HCT116 (cell line): Measurements from ENCODE around the gene TAS2R39. TPM values are rescaled to one million over a fixed set of nuclear protein-coding genes. Genes with fewer than 3 reads are reported as not detected.

ENCODE experiments used
- ATAC-seq: fragments of 200-7000 bp; cut with Tn5 transposase; 2 replicates; pipeline ENCODE4 v1.9.1; 2020; ENCODE audit warnings: mild to moderate bottlenecking, moderate library complexity
- BruUV-seq: library from RNA; stranded (reverse); fragments of 400-500 nt; replicated peaks from 2 replicates; lab custom pipeline; 2021; lab: Mats Ljungman, UMichigan
- CTCF ChIA-PET: fragments of 300-600 bp; sonication (Branson Sonifier 250); formaldehyde crosslinking; loops from one replicate; lab custom pipeline; 2021; ENCODE audit warnings: antibody characterized with exemption; lab: Charles Lee
- POLR2A ChIA-PET: fragments of 300-600, 350-600 bp; sonication (Branson Sonifier 250); formaldehyde crosslinking; loops from one replicate; lab custom pipeline; 2021; ENCODE audit warnings: antibody characterized with exemption; lab: Charles Lee
- RAD21 ChIA-PET, 2 experiments: fragments of 300-600 bp; sonication (Branson Sonifier 250); formaldehyde crosslinking; loops; one replicate each; lab custom pipeline; 2023; ENCODE audit warnings: low total read pairs in 2 of 2; ENCODE audit not compliant: uncharacterized antibody in 2 of 2, unreplicated experiment in 2 of 2, low non-redundant PET in 1 of 2; lab: Charles Lee
- DNase-seq: peaks from one replicate; pipeline ENCODE4 v3.0.0-alpha.2; 2010; ENCODE audit warnings: low read depth, low spot score
- H2AFZ ChIP-seq: fragments of 200-600 bp; shearing (Covaris generic), sonication (generic); 2 replicates; pipeline ENCODE4 v1.6.1; 2017; ENCODE audit warnings: low read depth, mixed run types, mixed read lengths, antibody characterized with exemption, low read length; ENCODE audit not compliant: poor library complexity, severe bottlenecking
- H3K27ac ChIP-seq: 2 replicates; pipeline ENCODE4 v1.5.1; 2012; ENCODE audit warnings: low read depth, low read length
- H3K27me3 ChIP-seq: fragments of 200-600 bp; sonication (generic); 2 replicates; pipeline ENCODE4 v1.6.1; 2016; ENCODE audit warnings: mixed run types, low read length, mixed read lengths; ENCODE audit not compliant: insufficient read depth
- H3K36me3 ChIP-seq, 2 experiments: fragments of 200-500 bp in 1 of 2; fragments of 200-600 bp in 1 of 2; sonication (Bioruptor generic) in 1 of 2; sonication (generic) in 1 of 2; 2 replicates each; pipeline versions ENCODE4 v1.5.1 to v1.6.1; 2014 to 2016; ENCODE audit warnings: low read length in 2 of 2, inconsistent platforms in 1 of 2, mixed read lengths in 1 of 2, mixed run types in 1 of 2; ENCODE audit not compliant: insufficient read depth in 2 of 2, control insufficient read depth in 1 of 2
- H3K4me1 ChIP-seq, 2 experiments: fragments of 200-600 bp in 1 of 2; sonication (generic) in 1 of 2; 2 replicates each; pipeline versions ENCODE4 v1.5.1 to v1.6.1; 2012 to 2017; ENCODE audit warnings: low read length in 2 of 2, inconsistent platforms in 1 of 2, mild to moderate bottlenecking in 1 of 2, mixed read lengths in 1 of 2, mixed run types in 1 of 2, moderate library complexity in 1 of 2; ENCODE audit not compliant: insufficient read depth in 2 of 2, control insufficient read depth in 1 of 2
- H3K4me2 ChIP-seq: fragments of 200-600 bp; sonication (generic); 2 replicates; pipeline ENCODE4 v1.6.1; 2017; ENCODE audit warnings: mixed run types, low read length, mixed read lengths
- H3K4me3 ChIP-seq, 2 experiments: fragments of 200-600 bp in 1 of 2; sonication (generic) in 1 of 2; replicated peaks in 1 of 2; 2 replicates each; pipeline ENCODE4 v1.5.1; 2011 to 2016; ENCODE audit warnings: low read length in 2 of 2, control low read depth in 1 of 2, low read depth in 1 of 2, mild to moderate bottlenecking in 1 of 2, mixed read lengths in 1 of 2, mixed run types in 1 of 2
- H3K79me2 ChIP-seq: fragments of 200-600 bp; sonication (generic); 2 replicates; pipeline ENCODE4 v1.6.1; 2017; ENCODE audit warnings: mild to moderate bottlenecking, mixed run types, low read length, moderate library complexity, mixed read lengths; ENCODE audit not compliant: insufficient read depth
- H3K9ac ChIP-seq: fragments of 200-600 bp; sonication (generic); 2 replicates; pipeline ENCODE4 v1.6.1; 2016; ENCODE audit warnings: low read length, mixed read lengths
- H3K9me2 ChIP-seq: fragments of 200-600 bp; sonication (generic), shearing (Covaris generic); 2 replicates; pipeline ENCODE4 v1.6.1; 2017; ENCODE audit warnings: mixed run types, mild to moderate bottlenecking, moderate library complexity; ENCODE audit not compliant: insufficient read depth
- H3K9me3 ChIP-seq, 2 experiments: fragments of 200-500 bp in 1 of 2; fragments of 200-600 bp in 1 of 2; sonication (Bioruptor generic) in 1 of 2; sonication (generic) in 1 of 2; 2 replicates each; pipeline ENCODE4 v1.6.1; 2014 to 2017; ENCODE audit warnings: low read length in 2 of 2, mixed read lengths in 2 of 2, inconsistent platforms in 1 of 2, low read depth in 1 of 2, mild to moderate bottlenecking in 1 of 2, mixed run types in 1 of 2, moderate library complexity in 1 of 2; ENCODE audit not compliant: control insufficient read depth in 1 of 2, insufficient read depth in 1 of 2
- H4K20me1 ChIP-seq: fragments of 200-600 bp; sonication (generic), shearing (Covaris generic); 2 replicates; pipeline ENCODE4 v1.6.1; 2017; ENCODE audit warnings: mixed run types, mild to moderate bottlenecking, moderate library complexity; ENCODE audit not compliant: insufficient read depth
- ATF3 ChIP-seq: IDR thresholded peaks from 2 replicates; pipeline ENCODE4 v1.6.1; 2012
- CBX3 ChIP-seq: IDR thresholded peaks from 2 replicates; pipeline ENCODE4 v1.6.1; 2012; ENCODE audit warnings: low read depth
- EZH2 ChIP-seq: fragments of 200-600 bp; sonication (generic); IDR thresholded peaks from 2 replicates; pipeline ENCODE4 v1.6.1; 2017; ENCODE audit warnings: antibody characterized with exemption, mixed run types
- EZH2phosphoT487 ChIP-seq: fragments of 200-600 bp; IDR thresholded peaks from 2 replicates; pipeline ENCODE4 v1.6.1; 2018; ENCODE audit warnings: antibody characterized with exemption, borderline replicate concordance
- FOSL1 ChIP-seq: IDR thresholded peaks from 2 replicates; pipeline ENCODE4 v1.6.1; 2012; ENCODE audit warnings: low read depth
- JUND ChIP-seq: IDR thresholded peaks from 2 replicates; pipeline ENCODE4 v1.6.1; 2012
- POLR2A ChIP-seq: IDR thresholded peaks from 2 replicates; pipeline ENCODE4 v1.7.0; 2011; ENCODE audit warnings: borderline replicate concordance; ENCODE audit not compliant: insufficient read depth, insufficient read length; ENCODE audit errors: extremely low read depth
- POLR2AphosphoS5 ChIP-seq: IDR thresholded peaks from 2 replicates; pipeline ENCODE4 v1.6.1; 2011; ENCODE audit warnings: mild to moderate bottlenecking, low read depth, low read length, moderate library complexity
- RAD21 ChIP-seq: IDR thresholded peaks from 2 replicates; pipeline ENCODE4 v1.6.1; 2012; ENCODE audit warnings: low read depth, mild to moderate bottlenecking
- REST ChIP-seq: IDR thresholded peaks from 2 replicates; pipeline ENCODE4 v1.6.1; 2012; ENCODE audit warnings: low read depth
- SP1 ChIP-seq: IDR thresholded peaks from 2 replicates; pipeline ENCODE4 v1.6.1; 2012; ENCODE audit warnings: low read depth
- YY1 ChIP-seq: IDR thresholded peaks from 2 replicates; pipeline ENCODE4 v1.6.1; 2011; ENCODE audit warnings: low read length, low read depth, moderate library complexity, mild to moderate bottlenecking; ENCODE audit not compliant: insufficient replicate concordance; ENCODE audit errors: extremely low read depth
- ZNF274 ChIP-seq: fragments of 200-500 bp; sonication (Bioruptor generic); IDR thresholded peaks from 2 replicates; pipeline ENCODE4 v1.6.1; 2014; ENCODE audit warnings: mild to moderate bottlenecking, low read depth, low read length, inconsistent platforms
- intact Hi-C: fragments of 100-400 bp; cut with micrococcal nuclease; formaldehyde crosslinking; loops from 2 replicates; pipeline ENCODE4 v1.10.0; 2022
- total RNA-seq: library from RNA; stranded (reverse); gene quantifications from one replicate; pipeline ENCODE4 v1.2.1, GENCODE V29; 2021; ENCODE audit not compliant: unreplicated experiment
- TF ChIP-seq, protein P1 (sequence below), 3 experiments: fragments of 200-600 bp in 1 of 3; sonication (generic) in 1 of 3; IDR thresholded peaks in 2 of 3; conservative IDR thresholded peaks in 1 of 3; 2 replicates each; pipeline ENCODE4 v1.5.1; 2012 to 2017; ENCODE audit warnings: low read depth in 2 of 3, low read length in 2 of 3, antibody characterized with exemption in 1 of 3, borderline replicate concordance in 1 of 3, control low read depth in 1 of 3, mild to moderate bottlenecking in 1 of 3, mixed read lengths in 1 of 3, mixed run types in 1 of 3, moderate library complexity in 1 of 3; ENCODE audit not compliant: insufficient read depth in 1 of 3

Gene TAS2R39
- total RNA-seq, 1 experiment from 2014 or later: not detected

DNA sequence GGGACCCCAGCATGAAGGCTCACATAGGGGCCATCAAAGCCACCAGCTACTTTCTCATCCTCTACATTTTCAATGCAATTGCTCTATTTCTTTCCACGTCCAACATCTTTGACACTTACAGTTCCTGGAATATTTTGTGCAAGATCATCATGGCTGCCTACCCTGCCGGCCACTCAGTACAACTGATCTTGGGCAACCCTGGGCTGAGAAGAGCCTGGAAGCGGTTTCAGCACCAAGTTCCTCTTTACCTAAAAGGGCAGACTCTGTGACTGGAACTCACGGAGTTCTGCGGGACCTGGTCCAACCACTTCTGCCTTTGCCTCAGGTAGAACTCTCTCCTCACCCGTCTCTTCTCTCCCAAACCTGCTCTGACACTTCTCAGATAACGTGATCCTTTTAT lies 39.6 kb downstream of the TAS2R39 start:
- Histone ChIP-seq H2AFZ (no peak overlapping the region), H3K9ac (no peak overlapping the region), H3K36me3 (no peaks in the 10 kb centered on the region), H4K20me1 (no peaks in the 10 kb centered on the region), H3K27ac (no peak overlapping the region), H3K4me3 (no peak overlapping the region), H3K9me2 (no peaks in the 10 kb centered on the region), H3K79me2 (no peaks in the 10 kb centered on the region), H3K27me3 (peaks cover 5% of the 10 kb centered on the region; the same call in 1 of the 2 replicates), H3K9me3 (no peaks in the 10 kb centered on the region), H3K4me1 (no peaks in the 10 kb centered on the region), H3K4me2 (no peak overlapping the region)
- ATAC-seq: no peak
- ChIA-PET RAD21 (no interaction called here), POLR2A (no interaction called here), CTCF (no interaction called here)
- TF ChIP-seq JUND (no peak), CBX3 (no peak), YY1 (no peak), ATF3 (no peak), EZH2 (no peak), POLR2A (no peak), FOSL1 (no peak), ZNF274 (no peak), POLR2AphosphoS5 (no peak), REST (no peak), RAD21 (no peak), EZH2phosphoT487 (no peak), SP1 (no peak)
- TF ChIP-seq, protein P1, sequence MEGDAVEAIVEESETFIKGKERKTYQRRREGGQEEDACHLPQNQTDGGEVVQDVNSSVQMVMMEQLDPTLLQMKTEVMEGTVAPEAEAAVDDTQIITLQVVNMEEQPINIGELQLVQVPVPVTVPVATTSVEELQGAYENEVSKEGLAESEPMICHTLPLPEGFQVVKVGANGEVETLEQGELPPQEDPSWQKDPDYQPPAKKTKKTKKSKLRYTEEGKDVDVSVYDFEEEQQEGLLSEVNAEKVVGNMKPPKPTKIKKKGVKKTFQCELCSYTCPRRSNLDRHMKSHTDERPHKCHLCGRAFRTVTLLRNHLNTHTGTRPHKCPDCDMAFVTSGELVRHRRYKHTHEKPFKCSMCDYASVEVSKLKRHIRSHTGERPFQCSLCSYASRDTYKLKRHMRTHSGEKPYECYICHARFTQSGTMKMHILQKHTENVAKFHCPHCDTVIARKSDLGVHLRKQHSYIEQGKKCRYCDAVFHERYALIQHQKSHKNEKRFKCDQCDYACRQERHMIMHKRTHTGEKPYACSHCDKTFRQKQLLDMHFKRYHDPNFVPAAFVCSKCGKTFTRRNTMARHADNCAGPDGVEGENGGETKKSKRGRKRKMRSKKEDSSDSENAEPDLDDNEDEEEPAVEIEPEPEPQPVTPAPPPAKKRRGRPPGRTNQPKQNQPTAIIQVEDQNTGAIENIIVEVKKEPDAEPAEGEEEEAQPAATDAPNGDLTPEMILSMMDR (IDR thresholded peaks at IDR 0.05 in 2 of 3, conservative IDR thresholded peaks at IDR 0.05 in 1 of 3; ENCODE audit: borderline replicate concordance in 1 of 3, insufficient read depth in 1 of 3, low read depth in 2 of 3, low read length in 2 of 3): no peak
- BruUV-seq: no TSS peak
- DNase-seq: no peak
- intact Hi-C loops: no loop called here
